Stimulated activated memory B cell treated with anti-CD40 and anti-IgM and Interleukin-4, amounts not matched to agents 10 μg/mL and 1 μg/mL and 100 μg/mL, for 72 hours (primary cell): Measurements from ENCODE around the gene TP53TG5.
"Not testable (repeated sequence)": the region's sequence is repeated elsewhere in the genome, so short reads cannot be mapped to it uniquely, and the experiment has no call there.

Experiments used
- ATAC-seq: fragments of 150-1000 bp; cut with Tn5 transposase; 2 replicates; pipeline ENCODE4 v1.10.0; 2021
- H3K27ac Mint-ChIP-seq: one replicate; pipeline ENCODE4 v1.8.0; 2022; ENCODE audit warnings: mild to moderate bottlenecking, mixed read lengths
- H3K27me3 Mint-ChIP-seq: one replicate; pipeline ENCODE4 v1.8.0; 2022; ENCODE audit warnings: mixed read lengths
- H3K36me3 Mint-ChIP-seq: one replicate; pipeline ENCODE4 v1.8.0; 2022; ENCODE audit warnings: mixed read lengths
- H3K4me1 Mint-ChIP-seq: one replicate; pipeline ENCODE4 v1.8.0; 2022; ENCODE audit warnings: mixed read lengths
- H3K4me3 Mint-ChIP-seq: one replicate; pipeline ENCODE4 v1.8.0; 2022; ENCODE audit warnings: mild to moderate bottlenecking, moderate library complexity, mixed read lengths
- H3K9me3 Mint-ChIP-seq: one replicate; pipeline ENCODE4 v1.8.0; 2022; ENCODE audit warnings: mixed read lengths

The TP53TG5 gene

DNA sequence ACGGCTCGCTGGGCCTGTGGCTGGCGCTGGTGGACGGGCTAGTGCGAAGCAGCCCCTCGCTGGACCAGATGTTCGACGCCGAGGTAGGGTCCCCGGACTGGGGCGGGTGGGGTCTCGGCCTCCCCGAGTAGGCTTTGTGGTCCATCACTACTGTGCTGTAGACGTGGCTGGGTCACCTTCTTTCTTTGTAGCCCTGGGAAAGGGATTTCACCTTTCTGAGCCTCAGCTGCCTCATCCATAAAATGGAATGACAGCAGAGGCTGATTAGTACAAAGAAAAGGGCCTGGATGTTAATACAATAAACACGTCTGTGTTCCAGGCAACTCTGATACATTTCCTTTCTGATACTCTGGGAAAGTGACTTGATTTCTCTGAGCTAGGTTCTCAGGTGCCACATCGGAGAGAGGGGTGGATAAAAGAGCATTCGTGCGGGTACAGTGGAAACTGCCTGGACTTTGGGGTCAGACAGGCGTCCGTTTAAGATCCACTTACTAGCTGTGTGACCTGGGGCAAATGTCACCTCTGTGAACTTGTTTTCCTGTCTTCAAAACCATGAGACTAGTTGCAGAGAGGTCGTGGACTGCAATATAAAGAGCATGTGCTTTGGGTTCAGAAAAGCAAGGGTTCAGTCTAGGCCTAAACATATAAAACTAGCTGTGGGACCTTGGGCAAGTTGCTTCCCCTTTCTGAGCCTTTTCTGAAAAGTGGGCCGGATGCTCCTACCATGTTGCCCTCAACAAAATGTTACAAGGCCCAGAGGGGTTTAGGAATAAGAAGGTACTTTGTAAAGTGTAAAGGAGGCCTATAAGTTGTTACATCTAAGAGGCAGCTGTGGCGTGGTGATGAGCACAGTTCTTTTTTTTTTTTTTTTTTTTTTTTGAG lies 14.3 kb downstream of the TP53TG5 start:
- H3K27me3 Mint-ChIP-seq: no peaks in the 10 kb centered on the region
- H3K36me3 Mint-ChIP-seq: peaks cover 30% of the 10 kb centered on the region
- H3K27ac Mint-ChIP-seq: peak overlapping the region; percentile 95
- H3K4me1 Mint-ChIP-seq: peaks cover 55% of the 10 kb centered on the region
- no peaks in the 10 kb centered on the region for H3K9me3 Mint-ChIP-seq
- peak overlapping the region; percentile 93 for H3K4me3 Mint-ChIP-seq
- ATAC-seq: no peak

GRCh38 chr20:45362804-45363610 lies 15.1 kb downstream of the TP53TG5 start, which contains the start of gene SYS1:
SYS1 (plus strand) TSS chr20:45363156; CDS start chr20:45363532, 376 bp downstream.
- Mint-ChIP-seq H3K27ac (peak within 1 kb of the TSS; percentile 95), H3K4me3 (peak within 1 kb of the TSS; percentile 93), H3K27me3 (no peaks in the 10 kb centered on the region), H3K4me1 (peaks cover 46% of the 10 kb centered on the region), H3K36me3 (peaks cover 25% of the 10 kb centered on the region), H3K9me3 (no peaks in the 10 kb centered on the region)
- ATAC-seq: peak; percentile 93

GRCh38 chr20:45361793-45362192 lies 16.3 kb downstream of the TP53TG5 start:
- Mint-ChIP-seq H3K4me3 (no peak overlapping the region), H3K36me3 (peaks cover 13% of the 10 kb centered on the region), H3K27ac (no peak overlapping the region), H3K9me3 (no peaks in the 10 kb centered on the region), H3K27me3 (no peaks in the 10 kb centered on the region), H3K4me1 (peaks cover 34% of the 10 kb centered on the region)
- ATAC-seq: no peak

GRCh38 chr20:45359406-45360148 lies 18.5 kb downstream of the TP53TG5 start:
- H3K4me3 Mint-ChIP-seq: no peak overlapping the region
- peaks cover 16% of the 10 kb centered on the region for H3K4me1 Mint-ChIP-seq
- no peak for ATAC-seq
- no peak overlapping the region for H3K27ac Mint-ChIP-seq
- H3K27me3 Mint-ChIP-seq: no peaks in the 10 kb centered on the region
- H3K9me3 Mint-ChIP-seq: no peaks in the 10 kb centered on the region
- no peaks in the 10 kb centered on the region for H3K36me3 Mint-ChIP-seq

DNA sequence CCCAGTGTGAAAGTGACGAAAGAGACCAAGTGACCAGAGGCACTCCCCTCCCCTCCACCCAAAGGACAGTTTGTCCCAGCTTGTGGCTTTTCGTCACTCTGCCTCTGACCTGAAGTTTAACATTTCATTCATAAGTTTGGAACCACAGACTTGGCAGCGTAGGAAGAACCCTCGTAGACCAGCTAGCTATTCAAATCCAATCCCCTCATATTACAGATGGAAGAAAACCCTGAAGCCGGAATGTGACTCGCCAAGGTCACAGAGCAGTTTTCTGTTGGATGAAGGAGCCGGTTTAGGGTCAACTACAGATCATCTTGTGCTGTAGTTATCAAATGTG lies 19.1 kb downstream of the TP53TG5 start:
- Mint-ChIP-seq H3K9me3 (no peaks in the 10 kb centered on the region), H3K4me3 (no peak overlapping the region), H3K27ac (no peak overlapping the region), H3K27me3 (no peaks in the 10 kb centered on the region), H3K4me1 (peaks cover 11% of the 10 kb centered on the region), H3K36me3 (no peaks in the 10 kb centered on the region)
- no peak for ATAC-seq

- Mint-ChIP-seq H3K36me3 (no peaks in the 10 kb centered on the region), H3K27me3 (no peaks in the 10 kb centered on the region), H3K4me1 (peaks cover 6% of the 10 kb centered on the region), H3K27ac (no peak overlapping the region), H3K9me3 (no peaks in the 10 kb centered on the region), H3K4me3 (no peak overlapping the region)
- no peak for ATAC-seq
These were observed 19.6 kb downstream of the TP53TG5 start for GRCh38 chr20:45358282-45359068.

DNA sequence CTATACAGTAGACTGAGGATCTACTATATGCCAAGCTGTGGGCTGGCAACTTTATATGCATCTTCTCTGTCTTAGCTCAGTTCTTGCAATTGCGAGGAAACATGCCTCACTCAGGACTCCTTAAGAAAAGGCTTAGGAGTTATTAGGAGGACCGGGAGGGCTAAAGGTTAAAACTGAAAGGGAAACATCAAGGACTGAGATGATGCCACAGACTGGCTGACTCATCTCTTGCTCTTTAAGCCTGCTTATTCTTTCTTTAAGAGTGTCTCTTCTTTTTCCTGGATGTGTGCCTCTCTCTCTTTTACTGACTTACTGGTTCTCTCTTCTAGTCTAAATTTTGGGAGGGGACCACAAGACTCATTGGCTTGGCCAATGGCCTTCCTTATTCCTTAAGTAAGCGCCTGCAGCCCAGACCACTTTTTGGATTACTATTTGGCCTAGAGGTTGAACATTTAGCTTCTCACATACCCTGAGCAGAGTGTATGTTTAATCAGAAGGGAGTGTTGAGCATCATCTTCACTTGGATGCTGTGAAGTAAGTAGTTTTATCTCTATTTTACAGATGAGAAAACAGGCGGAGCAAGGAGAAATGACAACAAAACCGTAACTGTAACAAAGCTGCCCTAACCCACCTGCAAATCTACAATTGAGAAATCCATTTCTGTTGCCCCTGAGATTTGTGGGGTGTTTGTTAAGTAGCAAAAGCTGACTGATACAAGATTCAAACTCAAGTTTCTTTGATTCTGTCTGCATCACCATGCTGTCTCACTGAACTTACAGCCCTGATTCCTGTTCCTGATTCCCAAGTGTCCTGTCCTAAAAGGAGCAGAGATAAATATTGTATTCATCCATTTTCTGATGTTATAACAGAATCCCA lies 22.7 kb downstream of the TP53TG5 start:
- no peaks in the 10 kb centered on the region for H3K9me3 Mint-ChIP-seq
- no peaks in the 10 kb centered on the region for H3K4me1 Mint-ChIP-seq
- no peaks in the 10 kb centered on the region for H3K27me3 Mint-ChIP-seq
- ATAC-seq: no peak
- no peaks in the 10 kb centered on the region for H3K36me3 Mint-ChIP-seq
- H3K27ac Mint-ChIP-seq: no peak overlapping the region
- no peak overlapping the region for H3K4me3 Mint-ChIP-seq

DNA sequence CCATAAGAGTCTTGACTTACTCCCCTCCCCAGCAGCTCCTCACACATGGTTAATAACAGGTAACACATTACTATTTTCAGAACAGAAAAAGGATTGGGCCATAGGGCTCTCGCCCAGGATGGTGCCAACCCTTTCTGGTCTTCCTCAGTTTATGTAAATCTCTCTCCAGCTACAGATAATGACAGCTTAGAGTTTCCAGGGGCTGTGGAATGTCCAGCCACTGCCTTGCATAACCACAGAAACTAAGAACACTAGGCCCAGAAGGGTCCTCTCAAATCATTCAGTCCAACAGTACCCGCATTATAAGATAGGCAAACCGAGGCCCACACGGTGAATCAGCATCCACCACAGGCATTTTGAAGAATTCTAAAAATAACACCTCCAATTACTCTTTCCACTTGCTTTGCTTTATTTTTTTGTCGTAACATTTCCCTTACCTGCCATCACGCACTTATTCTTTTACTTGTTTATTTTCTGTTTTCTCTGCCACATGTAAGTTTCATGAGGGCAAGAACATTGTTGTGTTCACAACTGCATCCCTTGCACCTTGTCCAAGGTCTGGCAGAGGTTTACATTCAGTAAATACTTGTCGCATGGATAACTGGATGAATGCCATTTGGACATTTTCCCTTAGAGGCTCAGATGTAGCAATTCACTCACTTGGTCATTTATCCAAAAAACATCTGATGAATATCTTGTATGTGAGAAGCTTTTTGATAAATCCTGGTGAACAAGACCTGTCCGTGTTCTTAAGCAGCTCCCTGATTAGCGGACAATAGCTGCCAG lies 23.5 kb downstream of the TP53TG5 start:
- H3K27ac Mint-ChIP-seq: no peak overlapping the region
- H3K9me3 Mint-ChIP-seq: no peaks in the 10 kb centered on the region
- no peaks in the 10 kb centered on the region for H3K4me1 Mint-ChIP-seq
- no peaks in the 10 kb centered on the region for H3K27me3 Mint-ChIP-seq
- no peaks in the 10 kb centered on the region for H3K36me3 Mint-ChIP-seq
- no peak overlapping the region for H3K4me3 Mint-ChIP-seq
- ATAC-seq: no peak

DNA sequence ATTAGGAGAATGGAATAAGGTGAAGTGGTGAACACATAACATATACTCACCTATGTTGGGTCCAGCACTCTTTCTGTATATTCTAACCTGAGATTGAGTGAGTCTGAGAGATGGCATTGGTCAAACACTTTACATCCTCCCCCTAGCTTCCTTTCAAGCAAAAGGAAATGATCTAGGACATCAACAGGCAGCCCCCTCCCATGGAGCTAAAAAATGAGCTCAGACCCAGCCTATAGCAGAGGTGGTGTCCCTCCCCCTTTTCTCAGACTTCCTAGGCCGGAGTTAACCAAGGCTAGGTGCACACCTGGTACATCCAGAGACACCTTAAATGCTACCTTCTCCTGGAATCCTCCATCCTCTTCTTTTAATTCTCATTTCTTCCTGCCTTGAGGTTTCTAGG lies 24.4 kb downstream of the TP53TG5 start:
- Mint-ChIP-seq H3K27ac (no peak overlapping the region), H3K27me3 (peaks cover 3% of the 10 kb centered on the region), H3K4me3 (no peak overlapping the region), H3K4me1 (peaks cover under 1% of the 10 kb centered on the region), H3K9me3 (no peaks in the 10 kb centered on the region), H3K36me3 (no peaks in the 10 kb centered on the region)
- ATAC-seq: no peak

- H3K27me3 Mint-ChIP-seq: peaks cover 14% of the 10 kb centered on the region
- H3K9me3 Mint-ChIP-seq: no peaks in the 10 kb centered on the region
- H3K27ac Mint-ChIP-seq: no peak overlapping the region
- H3K4me1 Mint-ChIP-seq: peaks cover 11% of the 10 kb centered on the region
- ATAC-seq: no peak
- no peaks in the 10 kb centered on the region for H3K36me3 Mint-ChIP-seq
- no peak overlapping the region for H3K4me3 Mint-ChIP-seq
These were observed 25.4 kb downstream of the TP53TG5 start for GRCh38 chr20:45352729-45353128.

GRCh38 chr20:45350795-45351194 lies 27.3 kb downstream of the TP53TG5 start:
- not testable (repeated sequence) for H3K36me3 Mint-ChIP-seq, H3K27ac Mint-ChIP-seq, ATAC-seq, H3K9me3 Mint-ChIP-seq, H3K4me3 Mint-ChIP-seq
- peaks cover 32% of the 10 kb centered on the region for H3K27me3 Mint-ChIP-seq
- H3K4me1 Mint-ChIP-seq: peaks cover 25% of the 10 kb centered on the region

GRCh38 chr20:45350217-45350616 lies 27.9 kb downstream of the TP53TG5 start:
- Mint-ChIP-seq H3K9me3 (no peaks in the 10 kb centered on the region), H3K27me3 (peaks cover 38% of the 10 kb centered on the region), H3K4me3 (no peak overlapping the region), H3K36me3 (no peaks in the 10 kb centered on the region), H3K27ac (no peak overlapping the region), H3K4me1 (peaks cover 26% of the 10 kb centered on the region)
- no peak for ATAC-seq
